Body of pancreas (tissue), 4 donors: ENCODE measurements around the gene CREB5.

Source experiments
- POLR2A ChIP-seq, 3 donors: fragments of 450-650 bp; IDR thresholded peaks; one replicate each; pipeline ENCODE4 v1.6.1; 2016; ENCODE audit warnings: antibody characterized with exemption in 3 of 3, mild to moderate bottlenecking in 2 of 3
- TF ChIP-seq, protein P1 (sequence below), 7 experiments: fragments of 450-650 bp in 4 of 7; fragments of 200-600 bp in 3 of 7; sonication (generic) in 3 of 7; IDR thresholded peaks; one replicate each; pipeline ENCODE4 v1.5.1; 2016 to 2019; ENCODE audit warnings: antibody characterized with exemption in 7 of 7

DNA sequence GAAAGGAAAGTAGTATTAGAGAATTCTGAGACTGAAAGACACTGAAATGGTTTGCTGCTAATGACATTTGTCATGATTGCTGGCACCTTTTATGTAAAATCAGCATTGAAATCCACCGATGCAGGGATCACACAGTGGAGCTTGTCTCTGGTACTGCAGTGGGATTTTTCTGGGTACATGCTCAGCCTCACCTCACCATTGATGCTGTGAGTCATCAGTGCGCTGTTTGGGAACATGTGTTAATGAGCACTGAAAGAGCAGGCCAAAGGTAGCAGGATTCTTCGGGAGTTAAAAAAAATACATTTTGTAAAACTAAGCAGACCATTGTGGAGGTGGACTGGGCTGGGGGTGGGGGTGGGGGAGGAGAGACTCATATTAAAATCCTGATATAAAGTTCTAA, 174.9 kb downstream of the CREB5 start:
- TF ChIP-seq POLR2A (IDR thresholded peaks at IDR 0.05) = no peak
- TF ChIP-seq, protein P1, sequence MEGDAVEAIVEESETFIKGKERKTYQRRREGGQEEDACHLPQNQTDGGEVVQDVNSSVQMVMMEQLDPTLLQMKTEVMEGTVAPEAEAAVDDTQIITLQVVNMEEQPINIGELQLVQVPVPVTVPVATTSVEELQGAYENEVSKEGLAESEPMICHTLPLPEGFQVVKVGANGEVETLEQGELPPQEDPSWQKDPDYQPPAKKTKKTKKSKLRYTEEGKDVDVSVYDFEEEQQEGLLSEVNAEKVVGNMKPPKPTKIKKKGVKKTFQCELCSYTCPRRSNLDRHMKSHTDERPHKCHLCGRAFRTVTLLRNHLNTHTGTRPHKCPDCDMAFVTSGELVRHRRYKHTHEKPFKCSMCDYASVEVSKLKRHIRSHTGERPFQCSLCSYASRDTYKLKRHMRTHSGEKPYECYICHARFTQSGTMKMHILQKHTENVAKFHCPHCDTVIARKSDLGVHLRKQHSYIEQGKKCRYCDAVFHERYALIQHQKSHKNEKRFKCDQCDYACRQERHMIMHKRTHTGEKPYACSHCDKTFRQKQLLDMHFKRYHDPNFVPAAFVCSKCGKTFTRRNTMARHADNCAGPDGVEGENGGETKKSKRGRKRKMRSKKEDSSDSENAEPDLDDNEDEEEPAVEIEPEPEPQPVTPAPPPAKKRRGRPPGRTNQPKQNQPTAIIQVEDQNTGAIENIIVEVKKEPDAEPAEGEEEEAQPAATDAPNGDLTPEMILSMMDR (IDR thresholded peaks at IDR 0.05) = no peak
